Transverse colon (tissue), 4 donors: ENCODE measurements around the gene IRX4. TPM values are rescaled to one million over a fixed set of nuclear protein-coding genes. Genes with fewer than 3 reads are reported as not detected.

Experiments used
- DNase-seq: peaks from one replicate; pipeline ENCODE4 v3.0.0-alpha.2; 2019
- H3K27ac ChIP-seq, 4 donors: fragments of 200-600 bp; sonication (generic); 2 replicates each; pipeline ENCODE4 v1.5.1; 2016 to 2018; ENCODE audit warnings: inconsistent platforms in 4 of 4
- H3K27me3 ChIP-seq: fragments of 200-600 bp; sonication (generic); 2 replicates; pipeline ENCODE4 v1.5.1; 2017; ENCODE audit warnings: inconsistent platforms
- H3K36me3 ChIP-seq, 4 donors: fragments of 200-600 bp; sonication (generic); 2 replicates each; pipeline ENCODE4 v1.5.1; 2017 to 2019; ENCODE audit warnings: inconsistent platforms in 4 of 4
- H3K4me1 ChIP-seq, 4 donors: fragments of 200-600 bp; sonication (generic); 2 replicates each; pipeline ENCODE4 v1.5.1; 2017 to 2020; ENCODE audit warnings: inconsistent platforms in 4 of 4
- H3K4me3 ChIP-seq, 4 donors: fragments of 200-600 bp; sonication (generic); 1 replicate in 1 of 4; 2 replicates in 3 of 4; pipeline versions ENCODE4 v1.5.1 to v1.6.1; 2017 to 2019; ENCODE audit warnings: inconsistent platforms in 4 of 4
- H3K9me3 ChIP-seq, 2 donors: fragments of 200-600 bp; sonication (generic); 2 replicates each; pipeline ENCODE4 v1.5.1; 2017 to 2019; ENCODE audit warnings: inconsistent platforms in 2 of 2
- EP300 ChIP-seq: sonication (generic); formaldehyde crosslinking; IDR thresholded peaks from one replicate; pipeline ENCODE4 v1.6.1; 2017; ENCODE audit warnings: antibody characterized with exemption, low read depth
- POLR2A ChIP-seq: fragments of 450-650 bp; IDR thresholded peaks from one replicate; pipeline ENCODE4 v1.6.1; 2016; ENCODE audit warnings: antibody characterized with exemption, mild to moderate bottlenecking, moderate library complexity
- POLR2AphosphoS5 ChIP-seq, 3 donors: sonication (generic); formaldehyde crosslinking; IDR thresholded peaks; one replicate each; pipeline ENCODE4 v1.6.1; 2016; ENCODE audit warnings: antibody characterized with exemption in 3 of 3
- WGBS, 2 donors: methylation state at CpG; one replicate each; pipeline ENCODE4 v1.1.5; 2018; ENCODE audit warnings: low coverage in 1 of 2; 5-methylcytosine and 5-hydroxymethylcytosine counted together
- in situ Hi-C, 4 donors: fragments of 200-750 bp; cut with MboI; loops; one replicate each; pipeline versions ENCODE4 v1.15.0 to v1.15.1; 2017; ENCODE audit warnings: low sequenced_read_pairs in 3 of 4, low pct_ligation_motif_present in 1 of 4, low pct_unique_long_range_greater_than_20kb in 1 of 4
- intact Hi-C: fragments of 100-400 bp; cut with DNase I; formaldehyde crosslinking; loops from one replicate; pipeline ENCODE4 v1.15.1; 2023; ENCODE audit warnings: low total_unique reads
- total RNA-seq, 4 donors: library from RNA; depleted of rRNA; stranded (reverse); fragments of >200 nt; gene quantifications; one replicate each; pipeline ENCODE4 v1.1.0, GENCODE V29; 2016
- TF ChIP-seq, protein P1 (sequence below), 5 experiments: fragments of 200-600 bp in 3 of 5; fragments of 450-650 bp in 2 of 5; sonication (generic) in 3 of 5; IDR thresholded peaks; 1 replicate in 2 of 5; 2 replicates in 3 of 5; pipeline ENCODE4 v1.5.1; 2016 to 2017; ENCODE audit warnings: antibody characterized with exemption in 5 of 5, inconsistent platforms in 3 of 5, mild to moderate bottlenecking in 2 of 5, moderate library complexity in 1 of 5

The IRX4 gene
- total RNA-seq, 4 donors from 2014 or later = not detected

DNA sequence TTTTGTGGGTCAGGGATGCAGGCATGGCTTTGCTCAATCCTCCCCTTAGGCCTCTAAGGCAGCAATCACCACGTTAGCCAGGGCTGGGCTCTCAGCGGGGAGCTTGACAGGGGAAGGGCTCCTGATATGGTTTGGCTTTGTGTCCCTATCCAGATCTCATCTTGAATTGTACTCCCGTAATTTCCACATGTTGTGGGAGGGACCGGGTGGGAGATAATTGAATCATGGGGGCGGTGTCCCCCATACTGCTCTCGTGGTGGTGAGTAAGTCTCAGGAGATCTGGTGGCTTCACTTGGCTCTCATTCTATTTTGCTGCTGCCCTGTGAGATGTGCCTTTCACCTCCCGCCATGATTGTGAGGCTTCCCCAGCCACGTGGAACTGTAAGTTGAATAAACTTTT, 11.5 kb upstream of the IRX4 start:
- whole genome bisulfite sequencing, 2 donors = 51 to 64% methylated on average over 3 to 8 of the region's 8 CpGs
- Histone ChIP-seq H3K27ac (no peak overlapping the region), H3K4me1 (no peaks in the 10 kb centered on the region), H3K36me3 (no peaks in the 10 kb centered on the region), H3K27me3 (peaks cover 19% of the 10 kb centered on the region), H3K9me3 (no peaks in the 10 kb centered on the region), H3K4me3 (no peak overlapping the region)
- intact Hi-C loops = no loop called here
- no peak for DNase-seq
- TF ChIP-seq POLR2A (no peak), EP300 (no peak), POLR2AphosphoS5 (IDR thresholded peaks at IDR 0.05) (no peak)
- TF ChIP-seq, protein P1, sequence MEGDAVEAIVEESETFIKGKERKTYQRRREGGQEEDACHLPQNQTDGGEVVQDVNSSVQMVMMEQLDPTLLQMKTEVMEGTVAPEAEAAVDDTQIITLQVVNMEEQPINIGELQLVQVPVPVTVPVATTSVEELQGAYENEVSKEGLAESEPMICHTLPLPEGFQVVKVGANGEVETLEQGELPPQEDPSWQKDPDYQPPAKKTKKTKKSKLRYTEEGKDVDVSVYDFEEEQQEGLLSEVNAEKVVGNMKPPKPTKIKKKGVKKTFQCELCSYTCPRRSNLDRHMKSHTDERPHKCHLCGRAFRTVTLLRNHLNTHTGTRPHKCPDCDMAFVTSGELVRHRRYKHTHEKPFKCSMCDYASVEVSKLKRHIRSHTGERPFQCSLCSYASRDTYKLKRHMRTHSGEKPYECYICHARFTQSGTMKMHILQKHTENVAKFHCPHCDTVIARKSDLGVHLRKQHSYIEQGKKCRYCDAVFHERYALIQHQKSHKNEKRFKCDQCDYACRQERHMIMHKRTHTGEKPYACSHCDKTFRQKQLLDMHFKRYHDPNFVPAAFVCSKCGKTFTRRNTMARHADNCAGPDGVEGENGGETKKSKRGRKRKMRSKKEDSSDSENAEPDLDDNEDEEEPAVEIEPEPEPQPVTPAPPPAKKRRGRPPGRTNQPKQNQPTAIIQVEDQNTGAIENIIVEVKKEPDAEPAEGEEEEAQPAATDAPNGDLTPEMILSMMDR (IDR thresholded peaks at IDR 0.05) = no peak
- in situ Hi-C loops = no loop called here

DNA sequence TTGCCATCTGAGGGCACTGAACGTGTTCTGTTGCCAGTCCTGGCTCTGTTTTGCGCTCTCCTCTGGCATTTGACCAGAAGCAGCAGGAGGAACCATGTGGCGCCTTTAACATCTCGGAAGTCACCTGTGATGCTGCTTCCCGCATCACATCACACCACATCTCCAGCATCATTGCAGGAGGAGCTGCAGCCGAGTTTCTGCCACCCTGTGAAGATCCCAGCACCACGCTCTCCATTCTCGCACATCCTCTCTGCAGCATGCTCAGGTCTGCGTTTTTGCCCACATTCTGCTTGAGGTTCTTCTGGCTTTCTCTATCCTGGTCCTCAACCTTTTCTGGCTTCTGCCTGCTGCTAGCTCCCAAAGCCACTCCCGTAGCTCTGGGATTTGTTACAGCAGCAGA, 11.0 kb upstream of the IRX4 start:
- Histone ChIP-seq H3K27ac (no peak overlapping the region), H3K4me3 (no peak overlapping the region), H3K36me3 (no peaks in the 10 kb centered on the region), H3K4me1 (no peaks in the 10 kb centered on the region), H3K27me3 (peaks cover 21% of the 10 kb centered on the region), H3K9me3 (no peaks in the 10 kb centered on the region)
- in situ Hi-C loops (no loop called here), intact Hi-C loops (no loop called here)
- 76 to 100% methylated on average over 1 to 10 of the region's 10 CpGs for WGBS, 2 donors
- DNase-seq = no peak
- TF ChIP-seq POLR2A (no peak), POLR2AphosphoS5 (IDR thresholded peaks at IDR 0.05) (no peak), EP300 (no peak)
- TF ChIP-seq, protein P1 (IDR thresholded peaks at IDR 0.05) = no peak

DNA sequence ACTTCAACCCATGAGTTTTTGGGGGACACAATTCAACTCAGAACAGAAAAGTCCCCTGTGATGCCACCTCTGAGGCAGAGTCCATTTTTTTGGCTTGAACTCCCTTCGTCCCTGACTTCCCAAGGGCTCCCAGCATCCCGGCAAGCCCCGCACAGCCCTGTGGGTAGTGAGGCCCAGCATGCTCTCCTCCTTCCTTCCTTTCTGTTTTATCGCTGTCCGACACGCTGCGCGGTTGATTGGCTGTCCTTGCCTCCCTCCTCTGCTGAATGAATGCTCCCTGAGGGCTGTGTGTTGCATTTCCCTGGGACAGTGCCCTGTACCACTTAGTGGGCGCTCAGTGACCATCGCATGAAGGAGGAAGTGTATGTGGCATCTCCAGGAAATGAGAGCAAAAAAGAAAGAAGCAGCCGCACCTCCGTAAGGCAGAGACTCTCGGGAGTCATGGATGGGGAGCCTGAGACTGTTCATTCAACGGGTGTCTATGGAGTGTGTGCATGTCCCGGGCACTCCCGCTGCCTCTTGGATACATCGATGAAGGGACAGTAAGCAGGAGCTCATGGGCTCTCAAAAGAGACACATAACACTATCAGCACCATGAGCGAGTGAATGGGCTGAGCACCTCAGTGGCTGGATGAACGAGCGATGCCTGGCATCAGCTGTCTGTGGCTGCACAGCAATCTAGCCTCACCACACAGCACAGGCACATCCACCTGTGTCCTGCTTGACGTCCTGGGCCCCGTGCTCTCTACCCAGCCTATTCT, 10.1 kb upstream of the IRX4 start:
- intact Hi-C loops (no loop called here), in situ Hi-C loops (no loop called here)
- Histone ChIP-seq H3K9me3 (no peaks in the 10 kb centered on the region), H3K4me1 (no peaks in the 10 kb centered on the region), H3K36me3 (no peaks in the 10 kb centered on the region), H3K4me3 (no peak overlapping the region), H3K27me3 (peaks cover 30% of the 10 kb centered on the region), H3K27ac (no peak overlapping the region)
- WGBS, 2 donors = 82 to 86% methylated on average over 8 to 22 of the region's 22 CpGs
- DNase-seq = no peak
- TF ChIP-seq EP300 = no peak
- TF ChIP-seq POLR2AphosphoS5 (IDR thresholded peaks at IDR 0.05) = no peak
- TF ChIP-seq, protein P1 (IDR thresholded peaks at IDR 0.05) = no peak
- no peak for TF ChIP-seq POLR2A

DNA sequence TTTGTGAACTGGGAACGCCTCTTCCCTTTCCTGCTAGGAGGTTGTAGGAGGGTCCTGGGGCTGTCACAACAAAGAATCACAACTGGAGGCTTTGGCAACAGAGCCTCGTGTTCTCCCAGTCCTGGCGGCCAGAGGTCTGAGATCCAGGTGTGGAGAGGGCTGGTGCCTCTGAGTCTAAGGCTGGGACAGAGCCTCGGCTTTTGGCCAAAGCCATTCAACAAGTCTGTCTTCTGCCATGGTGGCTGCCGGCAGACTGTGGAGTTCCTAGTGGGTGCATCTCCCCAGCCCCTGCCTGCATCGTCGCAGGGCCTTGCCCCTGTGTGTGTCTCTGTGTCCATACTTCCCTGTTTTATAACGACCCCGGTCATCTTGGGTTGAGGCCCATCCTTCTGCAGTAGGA, 9.5 kb upstream of the IRX4 start:
- in situ Hi-C loops (no loop called here), intact Hi-C loops (no loop called here)
- H3K36me3 ChIP-seq = no peaks in the 10 kb centered on the region
- no peak overlapping the region for H3K27ac ChIP-seq
- 27 to 55% methylated on average over 1 to 6 of the region's 9 CpGs for WGBS, 2 donors
- no peak overlapping the region for H3K4me3 ChIP-seq
- peaks cover 37% of the 10 kb centered on the region for H3K27me3 ChIP-seq
- H3K4me1 ChIP-seq = no peaks in the 10 kb centered on the region
- TF ChIP-seq, protein P1 (IDR thresholded peaks at IDR 0.05) = no peak
- TF ChIP-seq POLR2A (no peak), POLR2AphosphoS5 (IDR thresholded peaks at IDR 0.05) (no peak), EP300 (no peak)
- DNase-seq = no peak
- H3K9me3 ChIP-seq = no peaks in the 10 kb centered on the region
